Activated CD8-positive, alpha-beta T cell treated with anti-CD3 and anti-CD28 coated beads for 36 hours (primary cell): ENCODE data around the gene COL6A1. TPM values are rescaled to one million over a fixed set of nuclear protein-coding genes. Genes with fewer than 3 reads are reported as not detected.

Source experiments
- ATAC-seq: fragments of 200-7000 bp; cut with Tn5 transposase; one replicate; pipeline ENCODE4 v1.10.0; 2021; ENCODE audit warnings: mild to moderate bottlenecking, moderate library complexity
- CTCF ChIA-PET: fragments of 350-600 bp; sonication (Branson Sonifier 250); formaldehyde crosslinking; loops from one replicate; lab custom pipeline; 2021; ENCODE audit warnings: antibody characterized with exemption; lab: Charles Lee
- POLR2A ChIA-PET: fragments of 350-600 bp; sonication (Branson Sonifier 250); formaldehyde crosslinking; loops from one replicate; lab custom pipeline; 2021; ENCODE audit warnings: antibody characterized with exemption; lab: Charles Lee
- DNase-seq: peaks from one replicate; pipeline ENCODE4 v3.0.0-alpha.2; 2020
- H3K27ac Mint-ChIP-seq: one replicate; pipeline ENCODE4 v1.8.0; 2021; ENCODE audit warnings: mild to moderate bottlenecking, mixed read lengths
- H3K27me3 Mint-ChIP-seq: one replicate; pipeline ENCODE4 v1.8.0; 2021; ENCODE audit warnings: mixed read lengths
- H3K36me3 Mint-ChIP-seq: one replicate; pipeline ENCODE4 v1.8.0; 2021; ENCODE audit warnings: low read depth, mixed read lengths
- H3K4me1 Mint-ChIP-seq: one replicate; pipeline ENCODE4 v1.8.0; 2021; ENCODE audit warnings: low read depth, mixed read lengths
- H3K4me3 Mint-ChIP-seq: one replicate; pipeline ENCODE4 v1.8.0; 2021; ENCODE audit warnings: mild to moderate bottlenecking, moderate library complexity, mixed read lengths
- H3K9me3 Mint-ChIP-seq: one replicate; pipeline ENCODE4 v1.8.0; 2021; ENCODE audit warnings: mixed read lengths
- intact Hi-C: fragments of 100-400 bp; cut with micrococcal nuclease; formaldehyde crosslinking; loops from one replicate; pipeline ENCODE4 v1.10.0; 2022
- total RNA-seq, 2 experiments: library from RNA; stranded (reverse); gene quantifications; one replicate each; pipeline ENCODE4 v1.2.3, GENCODE V29; 2021
- TF ChIP-seq, protein P1 (sequence below): fragments of 200-600 bp; IDR thresholded peaks from one replicate; pipeline ENCODE4 v1.8.0; 2022; ENCODE audit warnings: antibody characterized with exemption, mild to moderate bottlenecking

The COL6A1 gene
- total RNA-seq, 2 experiments from 2014 or later, result 4.1 to 5.2 TPM

GRCh38 chr21:45982758-45983648 is 1.4 kb downstream of the COL6A1 start:
- TF ChIP-seq, protein P1, sequence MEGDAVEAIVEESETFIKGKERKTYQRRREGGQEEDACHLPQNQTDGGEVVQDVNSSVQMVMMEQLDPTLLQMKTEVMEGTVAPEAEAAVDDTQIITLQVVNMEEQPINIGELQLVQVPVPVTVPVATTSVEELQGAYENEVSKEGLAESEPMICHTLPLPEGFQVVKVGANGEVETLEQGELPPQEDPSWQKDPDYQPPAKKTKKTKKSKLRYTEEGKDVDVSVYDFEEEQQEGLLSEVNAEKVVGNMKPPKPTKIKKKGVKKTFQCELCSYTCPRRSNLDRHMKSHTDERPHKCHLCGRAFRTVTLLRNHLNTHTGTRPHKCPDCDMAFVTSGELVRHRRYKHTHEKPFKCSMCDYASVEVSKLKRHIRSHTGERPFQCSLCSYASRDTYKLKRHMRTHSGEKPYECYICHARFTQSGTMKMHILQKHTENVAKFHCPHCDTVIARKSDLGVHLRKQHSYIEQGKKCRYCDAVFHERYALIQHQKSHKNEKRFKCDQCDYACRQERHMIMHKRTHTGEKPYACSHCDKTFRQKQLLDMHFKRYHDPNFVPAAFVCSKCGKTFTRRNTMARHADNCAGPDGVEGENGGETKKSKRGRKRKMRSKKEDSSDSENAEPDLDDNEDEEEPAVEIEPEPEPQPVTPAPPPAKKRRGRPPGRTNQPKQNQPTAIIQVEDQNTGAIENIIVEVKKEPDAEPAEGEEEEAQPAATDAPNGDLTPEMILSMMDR, result no peak
- Mint-ChIP-seq H3K36me3 (no peaks in the 10 kb centered on the region), H3K4me1 (peaks cover 8% of the 10 kb centered on the region), H3K27me3 (peaks cover 3% of the 10 kb centered on the region), H3K27ac (no peak overlapping the region), H3K4me3 (peak overlapping the region; percentile 43), H3K9me3 (no peaks in the 10 kb centered on the region)
- ATAC-seq (no peak), DNase-seq (peak; percentile 2)
- ChIA-PET POLR2A (no interaction called here), CTCF (interaction anchor here (0.8 to 0.9 kb wide), 2 partner anchors 10 to 160 kb away, joined by 3 read pairs; no protein-coding TSS in a partner anchor)
- intact Hi-C loops, result no loop called here

DNA sequence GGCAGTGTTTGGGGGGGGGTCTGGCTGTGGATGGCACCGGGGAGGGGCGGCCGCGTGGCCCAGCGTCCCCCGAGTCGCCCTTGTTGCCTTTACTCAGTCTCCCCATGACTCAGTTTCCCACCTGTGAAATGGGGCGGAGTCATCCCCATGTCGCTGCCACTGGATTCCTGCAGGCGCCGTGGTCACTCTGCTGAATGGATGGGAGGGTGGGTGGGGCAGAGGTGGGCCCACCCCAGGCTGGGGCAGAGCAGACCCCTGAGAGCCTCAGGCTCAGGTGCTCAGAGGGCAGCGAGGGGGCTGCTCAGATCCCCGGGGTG is 2.0 kb downstream of the COL6A1 start:
- Mint-ChIP-seq H3K4me3 (no peak overlapping the region), H3K27me3 (peaks cover 3% of the 10 kb centered on the region), H3K27ac (no peak overlapping the region), H3K4me1 (peaks cover 4% of the 10 kb centered on the region), H3K9me3 (no peaks in the 10 kb centered on the region), H3K36me3 (no peaks in the 10 kb centered on the region)
- ATAC-seq, result no peak
- intact Hi-C loops, result no loop called here
- TF ChIP-seq, protein P1, result no peak
- POLR2A ChIA-PET, result no interaction called here
- CTCF ChIA-PET, result no interaction called here
- DNase-seq, result no peak

- H3K27me3 Mint-ChIP-seq, result peaks cover 3% of the 10 kb centered on the region
- intact Hi-C loops, result no loop called here
- TF ChIP-seq, protein P1, result no peak
- H3K9me3 Mint-ChIP-seq, result no peaks in the 10 kb centered on the region
- peak; percentile 2 for DNase-seq
- H3K27ac Mint-ChIP-seq, result no peak overlapping the region
- H3K4me3 Mint-ChIP-seq, result no peak overlapping the region
- ChIA-PET CTCF (no interaction called here), POLR2A (no interaction called here)
- no peaks in the 10 kb centered on the region for H3K36me3 Mint-ChIP-seq
- no peaks in the 10 kb centered on the region for H3K4me1 Mint-ChIP-seq
- ATAC-seq, result no peak
Measured at GRCh38 chr21:45983981-45984551, 2.5 kb downstream of the COL6A1 start.

DNA sequence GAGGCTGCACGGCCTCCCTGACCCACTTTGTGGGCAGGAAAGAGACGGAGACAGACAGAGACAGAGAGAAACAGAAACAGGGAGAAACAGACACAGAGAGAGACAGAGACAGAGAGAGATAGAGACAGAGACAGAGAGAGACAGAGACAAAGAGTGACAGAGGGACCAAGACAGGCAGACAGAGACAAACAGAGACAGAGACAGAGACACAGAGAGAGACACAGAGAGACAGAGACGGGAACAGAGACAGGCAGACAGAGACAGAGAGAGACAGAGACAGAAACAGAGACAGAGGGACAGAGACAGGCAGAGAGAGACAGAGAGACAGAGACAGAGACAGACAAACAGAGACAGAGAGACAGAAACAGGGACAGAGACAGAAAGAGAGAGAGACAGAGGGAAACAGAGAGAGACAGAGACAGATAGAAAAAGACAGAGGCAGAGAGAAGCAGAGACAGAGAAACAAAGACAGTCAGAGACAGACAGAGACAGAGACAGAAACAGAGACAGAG is 3.1 kb downstream of the COL6A1 start:
- intact Hi-C loops, result no loop called here
- ChIA-PET CTCF (no interaction called here), POLR2A (no interaction called here)
- TF ChIP-seq, protein P1, result no peak
- peaks cover 3% of the 10 kb centered on the region for H3K27me3 Mint-ChIP-seq
- H3K4me1 Mint-ChIP-seq, result no peaks in the 10 kb centered on the region
- ATAC-seq (no peak), DNase-seq (no peak)
- H3K4me3 Mint-ChIP-seq, result no peak overlapping the region
- H3K27ac Mint-ChIP-seq, result no peak overlapping the region
- H3K9me3 Mint-ChIP-seq, result no peaks in the 10 kb centered on the region
- no peaks in the 10 kb centered on the region for H3K36me3 Mint-ChIP-seq
